Bronchus fibroblast of lung (primary cell): ENCODE measurements around the gene NR1I3. TPM values are rescaled to one million over a fixed set of nuclear protein-coding genes. Genes with fewer than 3 reads are reported as not detected.

ENCODE experiments used
- total RNA-seq: library from RNA; depleted of rRNA; stranded (reverse); fragments of >200 nt; gene quantifications from 2 replicates; pipeline ENCODE4 v1.2.3, GENCODE V29; 2015

NR1I3 gene, protein sequence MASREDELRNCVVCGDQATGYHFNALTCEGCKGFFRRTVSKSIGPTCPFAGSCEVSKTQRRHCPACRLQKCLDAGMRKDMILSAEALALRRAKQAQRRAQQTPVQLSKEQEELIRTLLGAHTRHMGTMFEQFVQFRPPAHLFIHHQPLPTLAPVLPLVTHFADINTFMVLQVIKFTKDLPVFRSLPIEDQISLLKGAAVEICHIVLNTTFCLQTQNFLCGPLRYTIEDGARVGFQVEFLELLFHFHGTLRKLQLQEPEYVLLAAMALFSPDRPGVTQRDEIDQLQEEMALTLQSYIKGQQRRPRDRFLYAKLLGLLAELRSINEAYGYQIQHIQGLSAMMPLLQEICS
- total RNA-seq, result not detected in 2 replicates

GRCh38 chr1:161238039-161238473 lies at the start of gene NR1I3:
NR1I3 (minus strand) TSS chr1:161238203; CDS start chr1:161236565, 1,638 bp downstream.

GRCh38 chr1:161258439-161259344 lies 20.7 kb upstream of the NR1I3 start, which contains the start of gene PCP4L1:
PCP4L1 (plus strand) TSS chr1:161258745; CDS start chr1:161258975, 230 bp downstream.

DNA sequence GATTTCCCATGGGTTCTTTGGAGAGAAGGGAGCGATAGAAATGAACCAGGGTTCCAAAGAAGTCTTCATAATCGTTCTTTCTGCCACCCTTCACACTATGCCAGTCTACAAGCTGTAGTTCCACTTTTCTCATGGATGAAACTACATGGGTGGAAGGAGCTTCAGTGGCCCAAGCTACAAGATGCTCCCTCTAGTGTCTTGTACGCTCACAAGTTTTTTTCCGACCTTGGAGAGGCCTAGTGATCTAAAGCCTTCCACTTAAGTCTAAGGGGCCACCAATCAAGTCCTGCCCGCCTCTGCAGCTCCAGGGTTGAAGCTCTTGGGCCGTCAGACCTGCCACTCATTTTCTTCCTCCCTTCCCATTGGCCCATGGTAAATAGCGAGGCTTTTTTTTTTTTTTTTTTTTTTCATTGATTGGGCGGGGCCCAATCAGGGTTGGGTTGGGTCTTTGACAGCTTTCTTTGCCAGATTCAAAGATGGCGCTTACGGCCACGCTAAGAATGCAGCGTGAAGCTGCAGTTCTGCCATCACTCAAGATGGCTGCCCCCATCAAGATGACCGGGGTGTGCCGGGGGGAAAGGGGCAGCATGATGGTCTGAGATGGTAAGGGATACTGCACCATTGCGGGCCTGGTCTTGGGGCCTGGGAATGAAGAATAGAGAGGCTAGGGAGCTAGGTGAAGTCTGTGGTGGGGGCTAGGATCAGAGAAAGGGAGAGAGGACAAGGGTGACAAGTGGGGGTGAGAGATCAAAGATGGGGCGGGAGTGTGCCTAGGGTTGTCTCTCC lies 12.3 kb downstream of the NR1I3 start, which contains the start of gene TOMM40L:
TOMM40L (plus strand) TSS at position 527 of the 786 bp plus-strand sequence. CDS start 430 bp downstream, outside the sequence.

DNA sequence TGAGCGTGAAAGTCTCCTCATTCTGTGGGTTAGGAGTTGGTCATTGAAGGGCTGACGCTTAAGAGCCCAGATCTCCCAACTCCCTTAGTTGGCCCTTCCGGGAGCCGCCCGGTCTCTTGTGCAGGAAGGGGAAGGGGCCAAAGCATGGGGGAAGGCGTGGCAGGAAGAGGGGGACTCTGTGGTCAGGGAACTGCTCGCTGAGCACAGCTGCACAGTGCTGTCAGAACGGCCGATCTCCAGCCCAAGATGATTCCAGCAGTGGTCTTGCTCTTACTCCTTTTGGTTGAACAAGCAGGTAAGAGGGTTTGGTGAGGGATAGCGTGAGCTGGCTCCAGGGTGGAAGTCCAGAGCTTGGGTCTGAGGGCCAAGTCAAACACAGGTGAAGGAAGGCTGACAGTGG lies 22.9 kb downstream of the NR1I3 start, which contains the start of gene FCER1G:
FCER1G (plus strand) TSS at position 220 of the 400 bp plus-strand sequence; CDS start at position 247, 27 bp downstream.

DNA sequence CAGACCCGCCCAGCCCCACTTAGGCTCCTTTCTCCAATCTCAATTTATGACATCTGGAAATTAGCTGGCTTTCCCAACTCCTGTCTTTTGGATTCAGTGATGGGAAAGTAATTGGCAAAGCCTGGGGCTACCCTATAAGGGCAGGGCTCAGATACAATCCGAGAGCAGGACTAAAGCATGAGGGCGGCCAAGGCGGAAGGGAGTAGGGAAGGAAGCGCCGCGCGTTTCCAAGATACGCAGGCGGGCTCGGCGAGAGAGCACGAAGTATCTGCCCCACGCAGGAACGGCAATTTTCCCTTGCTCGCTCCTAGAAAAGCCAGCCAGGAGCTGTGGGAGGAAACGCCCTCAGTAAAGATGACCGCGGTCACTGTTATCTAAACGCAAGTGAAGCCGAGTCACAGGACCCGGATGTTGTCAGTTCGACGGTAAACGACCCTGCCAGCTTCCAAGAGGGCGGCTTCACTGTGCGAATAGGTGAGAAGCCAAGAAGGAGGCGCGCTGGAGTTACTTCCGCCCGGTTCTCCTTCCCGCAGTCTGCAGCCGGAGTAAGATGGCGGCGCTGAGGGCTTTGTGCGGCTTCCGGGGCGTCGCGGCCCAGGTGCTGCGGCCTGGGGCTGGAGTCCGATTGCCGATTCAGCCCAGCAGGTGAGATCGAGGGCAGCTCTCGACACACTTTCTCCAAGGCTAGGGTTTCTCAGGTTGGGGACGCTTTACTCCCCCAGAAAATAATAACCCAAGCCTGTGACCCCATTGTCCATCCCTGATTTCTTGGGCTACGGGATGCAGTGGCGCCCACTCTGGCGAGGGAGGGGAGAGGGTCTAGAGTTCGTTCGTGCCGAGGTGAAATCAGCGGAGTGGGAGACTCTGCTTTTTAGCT lies 35.9 kb downstream of the NR1I3 start, which contains the start of gene NDUFS2:
NDUFS2 (plus strand) TSS at position 532 of the 877 bp plus-strand sequence; CDS start at position 551, 19 bp downstream.

GRCh38 chr1:161198897-161199431 lies 39.0 kb downstream of the NR1I3 start, which contains the start of gene ADAMTS4:
ADAMTS4 (minus strand) TSS chr1:161199054; CDS start chr1:161198627, 427 bp downstream.

Other genes with a start within 250 kb of the NR1I3 start
- gene F11R, start 217.1 kb downstream of the NR1I3 start, total RNA-seq, result 0.74 and 1.2 TPM in 2 replicates
- 4.2 and 4.6 TPM in 2 replicates for gene TSTD1, start 199.2 kb downstream of the NR1I3 start, total RNA-seq
- gene USF1, start 192.2 kb downstream of the NR1I3 start, total RNA-seq, result 38.2 and 38.5 TPM in 2 replicates
- not detected in 2 replicates for gene ARHGAP30, start 168.3 kb downstream of the NR1I3 start, total RNA-seq
- 0.17 TPM in 1 of 2 replicates, not detected in the other for gene NECTIN4, start 148.6 kb downstream of the NR1I3 start, total RNA-seq
- gene KLHDC9, start 139.8 kb downstream of the NR1I3 start, total RNA-seq, result 1.8 and 2.9 TPM in 2 replicates
- 69.8 and 92.9 TPM in 2 replicates for gene PFDN2, start 120.2 kb downstream of the NR1I3 start, total RNA-seq
- 30.8 and 38.8 TPM in 2 replicates for gene NIT1, start 120.1 kb downstream of the NR1I3 start, total RNA-seq
- 25.2 and 32.0 TPM in 2 replicates for gene DEDD, start 105.5 kb downstream of the NR1I3 start, total RNA-seq
- gene UFC1, start 84.2 kb downstream of the NR1I3 start, total RNA-seq, result 62.0 and 74.8 TPM in 2 replicates
- 12.3 and 12.4 TPM in 2 replicates for gene USP21, start 78.7 kb downstream of the NR1I3 start, total RNA-seq
- gene PPOX, start 71.8 kb downstream of the NR1I3 start, total RNA-seq, result 12.8 and 21.9 TPM in 2 replicates
- gene B4GALT3, start 60.7 kb downstream of the NR1I3 start, total RNA-seq, result 33.1 and 37.0 TPM in 2 replicates
- 3.6 and 3.7 TPM in 2 replicates for gene ADAMTS4, start 39.1 kb downstream of the NR1I3 start, total RNA-seq
- 118 and 136 TPM in 2 replicates for gene NDUFS2, start 35.8 kb downstream of the NR1I3 start, total RNA-seq
- not detected in 2 replicates for gene FCER1G, start 22.9 kb downstream of the NR1I3 start, total RNA-seq
- not detected in 2 replicates for gene APOA2, start 14.6 kb downstream of the NR1I3 start, total RNA-seq
- 8.4 and 9.8 TPM in 2 replicates for gene TOMM40L, start 12.1 kb downstream of the NR1I3 start, total RNA-seq
- not detected in 2 replicates for gene PCP4L1, start 20.5 kb upstream of the NR1I3 start, total RNA-seq
- 1.2 and 1.3 TPM in 2 replicates for gene MPZ, start 71.8 kb upstream of the NR1I3 start, total RNA-seq
- gene SDHC, start 76.2 kb upstream of the NR1I3 start, total RNA-seq, result 30.8 and 40.6 TPM in 2 replicates
- gene CFAP126, start 129.7 kb upstream of the NR1I3 start, total RNA-seq, result not detected in 2 replicates